SW 1271 (cell line): ENCODE results near the gene ATXN7L3B.

Source experiments
- DNase-seq, 2 experiments: peaks; one replicate each; lab custom pipeline; 2025; lab: John Stamatoyannopoulos, UW

The ATXN7L3B gene

GRCh38 chr12:74551291-74551690 lies 13.7 kb downstream of the ATXN7L3B start:
- DNase-seq = no peak

DNA sequence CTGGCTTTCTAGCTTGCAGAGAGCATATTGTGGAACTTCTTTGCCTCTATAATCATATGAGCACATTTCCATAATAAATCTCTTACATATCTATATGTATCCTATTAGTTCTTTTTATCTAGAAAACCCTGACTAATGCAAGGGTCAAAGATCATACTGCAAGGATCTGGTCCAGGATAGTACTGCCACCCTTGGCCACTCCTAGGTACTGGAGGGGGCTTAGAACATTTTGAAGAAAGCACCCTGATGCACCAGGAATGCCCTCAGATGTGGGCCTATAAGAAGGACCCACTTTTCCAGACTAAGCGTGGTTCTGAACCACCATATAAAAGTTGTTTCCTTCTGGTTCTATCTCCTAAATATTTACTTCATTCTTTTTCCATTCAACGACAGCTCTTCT lies 14.6 kb downstream of the ATXN7L3B start:
- DNase-seq = no peak

DNA sequence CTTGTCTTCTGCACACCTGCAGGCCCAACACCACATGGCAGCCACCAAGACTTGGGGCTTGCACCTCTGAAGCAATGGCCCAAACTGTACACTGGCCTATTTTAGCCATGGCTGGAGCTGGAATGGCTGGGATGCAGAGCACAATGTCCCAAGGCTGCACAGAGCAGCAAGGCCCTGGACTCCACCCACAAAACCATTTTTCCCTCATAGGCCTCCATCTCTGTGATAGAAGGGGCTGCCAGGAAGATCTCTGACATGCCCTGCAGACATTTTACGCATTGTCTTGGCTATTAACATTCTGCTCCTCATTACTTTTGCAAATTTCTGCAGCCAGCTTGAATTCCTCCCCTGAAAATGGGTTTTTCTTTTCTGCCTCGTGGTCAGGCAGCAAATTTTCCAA lies 22.1 kb downstream of the ATXN7L3B start:
- no peak for DNase-seq

- no peak for DNase-seq
Measured at GRCh38 chr12:74563927-74564326, 26.3 kb downstream of the ATXN7L3B start.

DNA sequence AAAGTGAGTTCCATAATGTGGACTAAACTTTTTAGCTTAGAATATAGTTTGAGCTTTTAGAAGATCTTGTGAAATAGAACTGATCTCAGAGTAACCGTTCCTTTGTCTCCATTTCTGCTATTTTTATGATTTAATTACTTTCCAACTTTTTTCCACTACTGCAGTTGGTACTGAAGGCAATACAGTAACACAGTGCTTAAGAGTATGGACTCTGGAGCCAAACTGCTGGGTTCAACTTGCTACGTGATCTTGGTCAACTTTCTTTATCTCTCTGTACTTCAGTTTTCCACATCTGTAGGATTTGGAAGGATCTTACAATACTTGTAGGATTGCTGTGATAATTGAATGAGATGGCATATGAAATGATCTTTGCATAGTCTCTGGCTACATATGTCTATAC lies 40.9 kb downstream of the ATXN7L3B start:
- no peak for DNase-seq

- DNase-seq = no peak
Measured at GRCh38 chr12:74579446-74579845, 41.8 kb downstream of the ATXN7L3B start.

- DNase-seq = no peak
Measured at GRCh38 chr12:74579981-74580380, 42.3 kb downstream of the ATXN7L3B start.

- DNase-seq = no peak
Measured at GRCh38 chr12:74581439-74581838, 43.8 kb downstream of the ATXN7L3B start.

GRCh38 chr12:74584483-74585062 lies 46.9 kb downstream of the ATXN7L3B start:
- no peak for DNase-seq

- no peak for DNase-seq
Measured at GRCh38 chr12:74586251-74586650, 48.6 kb downstream of the ATXN7L3B start.
